CD8-positive, alpha-beta memory T cell (primary cell): ENCODE data around the gene AMBRA1. TPM values are rescaled to one million over a fixed set of nuclear protein-coding genes. Genes with fewer than 3 reads are reported as not detected.

Experiments used
- CTCF ChIA-PET: fragments of 350-600 bp; sonication (Branson Sonifier 250); formaldehyde crosslinking; loops from one replicate; lab custom pipeline; 2021; ENCODE audit warnings: antibody characterized with exemption; lab: Charles Lee
- POLR2A ChIA-PET: fragments of 350-600 bp; sonication (Branson Sonifier 250); formaldehyde crosslinking; loops from one replicate; lab custom pipeline; 2021; ENCODE audit warnings: antibody characterized with exemption; lab: Charles Lee
- DNase-seq, 5 donors: peaks; one replicate each; pipeline versions ENCODE4 v3.0.0 to v3.0.0-alpha.2; 2020 to 2022; ENCODE audit warnings: mixed read lengths in 1 of 5
- H3K27ac ChIP-seq: one replicate; pipeline ENCODE4 v1.7.0; 2013; ENCODE audit warnings: low read depth, mild to moderate bottlenecking, low read length, moderate library complexity
- H3K27me3 ChIP-seq: 2 replicates; pipeline ENCODE4 v1.7.0; 2013; ENCODE audit warnings: low read length, mild to moderate bottlenecking; ENCODE audit not compliant: insufficient read depth, poor library complexity, severe bottlenecking
- H3K36me3 ChIP-seq: 2 replicates; pipeline ENCODE4 v1.7.0; 2013; ENCODE audit warnings: mild to moderate bottlenecking, low read length, moderate library complexity; ENCODE audit not compliant: insufficient read depth
- H3K4me1 ChIP-seq: 2 replicates; pipeline ENCODE4 v1.7.0; 2013; ENCODE audit warnings: mild to moderate bottlenecking, low read length, moderate library complexity; ENCODE audit not compliant: insufficient read depth
- H3K4me3 ChIP-seq: 2 replicates; pipeline ENCODE4 v1.7.0; 2013; ENCODE audit warnings: mild to moderate bottlenecking, low read length
- H3K9me3 ChIP-seq: 2 replicates; pipeline ENCODE4 v1.7.0; 2013; ENCODE audit warnings: mild to moderate bottlenecking, low read length
- H3K27ac Mint-ChIP-seq, 8 donors: one replicate each; pipeline ENCODE4 v1.8.0; 2020 to 2021; ENCODE audit warnings: mixed read lengths in 8 of 8, mild to moderate bottlenecking in 6 of 8, inconsistent platforms in 3 of 8, moderate library complexity in 3 of 8
- H3K27me3 Mint-ChIP-seq, 2 donors: one replicate each; pipeline ENCODE4 v1.8.0; 2020 to 2021; ENCODE audit warnings: mixed read lengths in 2 of 2, mild to moderate bottlenecking in 1 of 2, moderate library complexity in 1 of 2
- H3K36me3 Mint-ChIP-seq, 3 donors: one replicate each; pipeline ENCODE4 v1.8.0; 2020 to 2021; ENCODE audit warnings: mixed read lengths in 3 of 3, inconsistent platforms in 1 of 3, mild to moderate bottlenecking in 1 of 3
- H3K4me1 Mint-ChIP-seq, 3 donors: one replicate each; pipeline ENCODE4 v1.8.0; 2020 to 2021; ENCODE audit warnings: mixed read lengths in 3 of 3, inconsistent platforms in 1 of 3, mild to moderate bottlenecking in 1 of 3
- H3K4me3 Mint-ChIP-seq, 7 donors: one replicate each; pipeline ENCODE4 v1.8.0; 2020 to 2021; ENCODE audit warnings: mixed read lengths in 7 of 7, mild to moderate bottlenecking in 6 of 7, moderate library complexity in 4 of 7, inconsistent platforms in 2 of 7
- H3K9me3 Mint-ChIP-seq, 5 donors: one replicate each; pipeline ENCODE4 v1.8.0; 2020 to 2022; ENCODE audit warnings: mixed read lengths in 5 of 5, mild to moderate bottlenecking in 3 of 5, moderate library complexity in 2 of 5, inconsistent platforms in 1 of 5
- polyA plus RNA-seq: library from polyadenylated mRNA; unstranded; fragments of 300-500 nt; fragmentation: Illumina TruSeq; gene quantifications from one replicate; pipeline ENCODE4 v1.2.3, GENCODE V29; 2021
- total RNA-seq, 2 experiments: library from RNA; stranded (reverse); gene quantifications; one replicate each; pipeline ENCODE4 v1.2.3, GENCODE V29; 2021

The AMBRA1 gene
- total and polyA plus RNA-seq, 3 experiments from 2014 or later: 13.6 to 33.3 (median 31.3) TPM

- no peaks in the 10 kb centered on the region for H3K27me3 ChIP-seq
- H3K9me3 Mint-ChIP-seq: no peaks in the 10 kb centered on the region
- peaks cover 22 to 35% (median 25%) of the 10 kb centered on the region in 3 donors for H3K4me1 Mint-ChIP-seq
- peaks cover 8 to 40% (median 16%) of the 10 kb centered on the region in 3 donors for H3K36me3 Mint-ChIP-seq
- no peak for DNase-seq
- H3K27ac Mint-ChIP-seq: peak overlapping the region in 2 of 8 donors; percentile 6 to 70
- H3K4me3 ChIP-seq: no peak overlapping the region
- H3K4me3 Mint-ChIP-seq: no peak overlapping the region
- no peaks in the 10 kb centered on the region for H3K4me1 ChIP-seq
- ChIA-PET POLR2A (no interaction called here), CTCF (no interaction called here)
- H3K36me3 ChIP-seq: peaks cover 4% of the 10 kb centered on the region
- no peak overlapping the region for H3K27ac ChIP-seq
- H3K9me3 ChIP-seq: no peaks in the 10 kb centered on the region
- H3K27me3 Mint-ChIP-seq: no peaks in the 10 kb centered on the region
These were observed 148.5 kb downstream of the AMBRA1 start for GRCh38 chr11:46445192-46445919.

- Mint-ChIP-seq H3K27me3 (no peaks in the 10 kb centered on the region), H3K27ac (peak overlapping the region in 2 of 8 donors; percentile 2 to 43), H3K4me3 (no peak overlapping the region), H3K36me3 (peaks cover 8 to 38% (median 16%) of the 10 kb centered on the region in 3 donors), H3K9me3 (no peaks in the 10 kb centered on the region), H3K4me1 (peaks cover 17 to 29% (median 20%) of the 10 kb centered on the region in 3 donors)
- Histone ChIP-seq H3K27me3 (no peaks in the 10 kb centered on the region), H3K9me3 (no peaks in the 10 kb centered on the region), H3K4me1 (no peaks in the 10 kb centered on the region), H3K4me3 (no peak overlapping the region), H3K36me3 (peaks cover 4% of the 10 kb centered on the region), H3K27ac (no peak overlapping the region)
- CTCF ChIA-PET: no interaction called here
- DNase-seq: no peak
- POLR2A ChIA-PET: no interaction called here
These were observed 149.5 kb downstream of the AMBRA1 start for GRCh38 chr11:46444305-46444704.

- Histone ChIP-seq H3K9me3 (no peaks in the 10 kb centered on the region), H3K4me3 (no peak overlapping the region), H3K36me3 (peaks cover 17% of the 10 kb centered on the region), H3K4me1 (no peaks in the 10 kb centered on the region), H3K27ac (no peak overlapping the region), H3K27me3 (no peaks in the 10 kb centered on the region)
- no peak for DNase-seq
- no peak overlapping the region for H3K4me3 Mint-ChIP-seq
- H3K27ac Mint-ChIP-seq: no peak overlapping the region
- no peaks in the 10 kb centered on the region for H3K9me3 Mint-ChIP-seq
- ChIA-PET POLR2A (no interaction called here), CTCF (no interaction called here)
- H3K36me3 Mint-ChIP-seq: peaks cover 8 to 73% (median 19%) of the 10 kb centered on the region in 3 donors
- H3K4me1 Mint-ChIP-seq: peaks cover 0 to 3% (median 0%) of the 10 kb centered on the region in 3 donors
- no peaks in the 10 kb centered on the region for H3K27me3 Mint-ChIP-seq
These were observed 155.6 kb downstream of the AMBRA1 start for GRCh38 chr11:46438211-46438610.

GRCh38 chr11:46437122-46437689 is 156.6 kb downstream of the AMBRA1 start:
- no peak overlapping the region for H3K4me3 Mint-ChIP-seq
- no peaks in the 10 kb centered on the region for H3K27me3 Mint-ChIP-seq
- ChIA-PET CTCF (no interaction called here), POLR2A (interaction anchor here (0.7 kb wide), 1 partner anchor 17 kb away, joined by 3 read pairs; no protein-coding TSS in a partner anchor)
- no peaks in the 10 kb centered on the region for H3K9me3 Mint-ChIP-seq
- H3K27ac Mint-ChIP-seq: no peak overlapping the region
- Histone ChIP-seq H3K4me3 (no peak overlapping the region), H3K4me1 (no peaks in the 10 kb centered on the region), H3K36me3 (peaks cover 20% of the 10 kb centered on the region), H3K27me3 (no peaks in the 10 kb centered on the region), H3K9me3 (no peaks in the 10 kb centered on the region), H3K27ac (no peak overlapping the region)
- no peak for DNase-seq
- peaks cover 0 to 3% (median 0%) of the 10 kb centered on the region in 3 donors for H3K4me1 Mint-ChIP-seq
- H3K36me3 Mint-ChIP-seq: peaks cover 4 to 73% (median 13%) of the 10 kb centered on the region in 3 donors

- POLR2A ChIA-PET: no interaction called here
- H3K9me3 Mint-ChIP-seq: no peaks in the 10 kb centered on the region
- no peaks in the 10 kb centered on the region for H3K4me1 ChIP-seq
- peaks cover 0 to 3% (median 0%) of the 10 kb centered on the region in 3 donors for H3K4me1 Mint-ChIP-seq
- no peak overlapping the region for H3K4me3 Mint-ChIP-seq
- peak overlapping the region in 2 of 8 donors; percentile 9 to 58 for H3K27ac Mint-ChIP-seq
- peaks cover 4 to 76% (median 20%) of the 10 kb centered on the region in 3 donors for H3K36me3 Mint-ChIP-seq
- H3K36me3 ChIP-seq: peaks cover 23% of the 10 kb centered on the region
- CTCF ChIA-PET: interaction anchor here (0.6 to 1.9 kb wide), 2 partner anchors 14 to 121 kb away, joined by 3 to 5 read pairs; no protein-coding TSS in a partner anchor
- no peaks in the 10 kb centered on the region for H3K27me3 Mint-ChIP-seq
- H3K4me3 ChIP-seq: no peak overlapping the region
- H3K27me3 ChIP-seq: no peaks in the 10 kb centered on the region
- DNase-seq: no peak
- no peak overlapping the region for H3K27ac ChIP-seq
- no peaks in the 10 kb centered on the region for H3K9me3 ChIP-seq
These were observed 157.7 kb downstream of the AMBRA1 start for GRCh38 chr11:46436113-46436512.

- H3K36me3 Mint-ChIP-seq: peaks cover under 1 to 77% (median 17%) of the 10 kb centered on the region in 3 donors
- peaks cover 28% of the 10 kb centered on the region for H3K36me3 ChIP-seq
- H3K27ac Mint-ChIP-seq: peak overlapping the region in 1 of 8 donors; percentile 58
- ChIA-PET POLR2A (no interaction called here), CTCF (interaction anchor here (0.6 to 1.9 kb wide), 2 partner anchors 14 to 121 kb away, joined by 3 to 5 read pairs; no protein-coding TSS in a partner anchor)
- no peak overlapping the region for H3K4me3 ChIP-seq
- H3K4me1 ChIP-seq: no peaks in the 10 kb centered on the region
- no peaks in the 10 kb centered on the region for H3K27me3 ChIP-seq
- H3K4me1 Mint-ChIP-seq: peaks cover 0 to 3% (median 0%) of the 10 kb centered on the region in 3 donors
- no peaks in the 10 kb centered on the region for H3K9me3 ChIP-seq
- no peaks in the 10 kb centered on the region for H3K9me3 Mint-ChIP-seq
- no peak for DNase-seq
- no peak overlapping the region for H3K4me3 Mint-ChIP-seq
- no peak overlapping the region for H3K27ac ChIP-seq
- H3K27me3 Mint-ChIP-seq: no peaks in the 10 kb centered on the region
These were observed 158.1 kb downstream of the AMBRA1 start for GRCh38 chr11:46435679-46436078.

GRCh38 chr11:46431211-46431610 is 162.6 kb downstream of the AMBRA1 start:
- Mint-ChIP-seq H3K36me3 (peaks cover 5 to 94% (median 20%) of the 10 kb centered on the region in 3 donors), H3K4me3 (no peak overlapping the region), H3K27me3 (peaks cover 0 to 1% of the 10 kb centered on the region in 2 donors), H3K4me1 (no peaks in the 10 kb centered on the region), H3K27ac (no peak overlapping the region), H3K9me3 (no peaks in the 10 kb centered on the region)
- H3K27me3 ChIP-seq: no peaks in the 10 kb centered on the region
- peaks cover 28% of the 10 kb centered on the region for H3K36me3 ChIP-seq
- ChIA-PET POLR2A (no interaction called here), CTCF (no interaction called here)
- no peak for DNase-seq
- H3K27ac ChIP-seq: no peak overlapping the region
- H3K4me3 ChIP-seq: no peak overlapping the region
- no peaks in the 10 kb centered on the region for H3K4me1 ChIP-seq
- no peaks in the 10 kb centered on the region for H3K9me3 ChIP-seq

- Mint-ChIP-seq H3K36me3 (peaks cover 5 to 86% (median 20%) of the 10 kb centered on the region in 3 donors), H3K9me3 (no peaks in the 10 kb centered on the region), H3K4me3 (no peak overlapping the region), H3K4me1 (no peaks in the 10 kb centered on the region), H3K27me3 (peaks cover 0 to 1% of the 10 kb centered on the region in 2 donors), H3K27ac (no peak overlapping the region)
- ChIA-PET POLR2A (no interaction called here), CTCF (no interaction called here)
- no peaks in the 10 kb centered on the region for H3K9me3 ChIP-seq
- DNase-seq: no peak
- H3K4me3 ChIP-seq: no peak overlapping the region
- H3K36me3 ChIP-seq: peaks cover 26% of the 10 kb centered on the region
- no peak overlapping the region for H3K27ac ChIP-seq
- H3K27me3 ChIP-seq: no peaks in the 10 kb centered on the region
- no peaks in the 10 kb centered on the region for H3K4me1 ChIP-seq
These were observed 164.1 kb downstream of the AMBRA1 start for GRCh38 chr11:46429717-46430116.
